GM23338 (cell line): Measurements from ENCODE around the gene MID1.

Source experiments
- EZH2 ChIP-seq: fragments of 200-600 bp; sonication (generic); IDR thresholded peaks from one replicate; pipeline ENCODE4 v1.8.0; 2017; ENCODE audit warnings: antibody characterized with exemption, mild to moderate bottlenecking, low read depth; ENCODE audit not compliant: unreplicated experiment
- JUNB ChIP-seq: IDR thresholded peaks from one replicate; pipeline ENCODE4 v1.6.1; 2016; ENCODE audit warnings: antibody characterized with exemption; ENCODE audit not compliant: unreplicated experiment
- NANOG ChIP-seq: IDR thresholded peaks from 2 replicates; pipeline ENCODE4 v1.6.1; 2016; ENCODE audit warnings: antibody characterized with exemption, borderline replicate concordance
- POLR2AphosphoS5 ChIP-seq: IDR thresholded peaks from 2 replicates; pipeline ENCODE4 v1.6.1; 2016; ENCODE audit warnings: antibody characterized with exemption, low read depth
- ZNF331 ChIP-seq: fragments of 250-450 bp; sonication (Bioruptor Pico); IDR thresholded peaks from 2 replicates; pipeline ENCODE4 v1.5.0; 2020; ENCODE audit warnings: low read depth, mild to moderate bottlenecking, moderate library complexity
- TF ChIP-seq, protein P1 (sequence below): IDR thresholded peaks from 2 replicates; pipeline ENCODE4 v1.6.1; 2016; ENCODE audit warnings: antibody characterized with exemption
- TF ChIP-seq, protein P2 (sequence below), 2 experiments: fragments of 200-600 bp in 1 of 2; sonication (generic) in 1 of 2; conservative IDR thresholded peaks; 2 replicates each; pipeline versions ENCODE4 v1.5.1 to v1.6.1; 2016 to 2017; ENCODE audit warnings: antibody characterized with exemption in 2 of 2, low read depth in 2 of 2, mild to moderate bottlenecking in 2 of 2, moderate library complexity in 1 of 2
- TF ChIP-seq, protein P3 (sequence below): IDR thresholded peaks from one replicate; pipeline ENCODE4 v1.6.1; 2018; ENCODE audit warnings: antibody characterized with exemption; ENCODE audit not compliant: unreplicated experiment

DNA sequence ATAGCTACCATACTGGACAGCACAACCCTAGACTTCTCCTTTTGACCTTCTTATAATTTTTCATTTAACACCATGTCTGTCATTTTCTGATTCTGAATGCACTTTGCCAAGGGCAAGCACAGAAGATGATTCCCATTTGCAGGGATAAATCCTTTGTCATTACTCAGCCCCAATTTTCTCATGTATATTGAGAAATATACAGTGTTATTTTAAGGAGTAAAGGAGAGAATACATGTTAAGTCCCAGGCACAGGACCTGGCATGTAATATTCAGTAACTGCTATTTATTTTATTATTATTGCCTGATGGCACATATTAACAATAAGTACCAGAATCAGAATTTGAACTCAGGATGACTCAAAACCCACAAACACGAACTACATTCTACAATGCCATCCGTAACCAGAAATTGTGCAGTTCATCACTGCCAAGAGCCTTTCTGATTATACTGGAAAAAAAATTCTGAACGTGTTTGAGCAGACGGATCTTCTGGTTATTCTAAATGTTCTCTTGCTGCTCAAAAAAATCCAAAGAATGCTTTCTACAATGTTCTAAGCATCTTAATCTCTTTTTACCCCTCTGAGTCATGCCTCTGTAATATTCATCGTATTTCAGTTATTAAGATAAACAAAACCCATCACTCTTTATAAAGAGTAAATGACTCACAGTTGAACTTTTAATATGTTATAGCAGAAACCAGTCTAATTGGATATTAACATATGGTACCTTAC lies 170.0 kb downstream of the MID1 start:
- no peak for TF ChIP-seq POLR2AphosphoS5
- TF ChIP-seq, protein P1, sequence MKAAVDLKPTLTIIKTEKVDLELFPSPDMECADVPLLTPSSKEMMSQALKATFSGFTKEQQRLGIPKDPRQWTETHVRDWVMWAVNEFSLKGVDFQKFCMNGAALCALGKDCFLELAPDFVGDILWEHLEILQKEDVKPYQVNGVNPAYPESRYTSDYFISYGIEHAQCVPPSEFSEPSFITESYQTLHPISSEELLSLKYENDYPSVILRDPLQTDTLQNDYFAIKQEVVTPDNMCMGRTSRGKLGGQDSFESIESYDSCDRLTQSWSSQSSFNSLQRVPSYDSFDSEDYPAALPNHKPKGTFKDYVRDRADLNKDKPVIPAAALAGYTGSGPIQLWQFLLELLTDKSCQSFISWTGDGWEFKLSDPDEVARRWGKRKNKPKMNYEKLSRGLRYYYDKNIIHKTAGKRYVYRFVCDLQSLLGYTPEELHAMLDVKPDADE: no peak
- TF ChIP-seq, protein P2, sequence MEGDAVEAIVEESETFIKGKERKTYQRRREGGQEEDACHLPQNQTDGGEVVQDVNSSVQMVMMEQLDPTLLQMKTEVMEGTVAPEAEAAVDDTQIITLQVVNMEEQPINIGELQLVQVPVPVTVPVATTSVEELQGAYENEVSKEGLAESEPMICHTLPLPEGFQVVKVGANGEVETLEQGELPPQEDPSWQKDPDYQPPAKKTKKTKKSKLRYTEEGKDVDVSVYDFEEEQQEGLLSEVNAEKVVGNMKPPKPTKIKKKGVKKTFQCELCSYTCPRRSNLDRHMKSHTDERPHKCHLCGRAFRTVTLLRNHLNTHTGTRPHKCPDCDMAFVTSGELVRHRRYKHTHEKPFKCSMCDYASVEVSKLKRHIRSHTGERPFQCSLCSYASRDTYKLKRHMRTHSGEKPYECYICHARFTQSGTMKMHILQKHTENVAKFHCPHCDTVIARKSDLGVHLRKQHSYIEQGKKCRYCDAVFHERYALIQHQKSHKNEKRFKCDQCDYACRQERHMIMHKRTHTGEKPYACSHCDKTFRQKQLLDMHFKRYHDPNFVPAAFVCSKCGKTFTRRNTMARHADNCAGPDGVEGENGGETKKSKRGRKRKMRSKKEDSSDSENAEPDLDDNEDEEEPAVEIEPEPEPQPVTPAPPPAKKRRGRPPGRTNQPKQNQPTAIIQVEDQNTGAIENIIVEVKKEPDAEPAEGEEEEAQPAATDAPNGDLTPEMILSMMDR (conservative IDR thresholded peaks at IDR 0.05; ENCODE audit: low read depth in 2 of 2): no peak
- no peak for TF ChIP-seq EZH2
- no peak for TF ChIP-seq JUNB
- TF ChIP-seq, protein P3, sequence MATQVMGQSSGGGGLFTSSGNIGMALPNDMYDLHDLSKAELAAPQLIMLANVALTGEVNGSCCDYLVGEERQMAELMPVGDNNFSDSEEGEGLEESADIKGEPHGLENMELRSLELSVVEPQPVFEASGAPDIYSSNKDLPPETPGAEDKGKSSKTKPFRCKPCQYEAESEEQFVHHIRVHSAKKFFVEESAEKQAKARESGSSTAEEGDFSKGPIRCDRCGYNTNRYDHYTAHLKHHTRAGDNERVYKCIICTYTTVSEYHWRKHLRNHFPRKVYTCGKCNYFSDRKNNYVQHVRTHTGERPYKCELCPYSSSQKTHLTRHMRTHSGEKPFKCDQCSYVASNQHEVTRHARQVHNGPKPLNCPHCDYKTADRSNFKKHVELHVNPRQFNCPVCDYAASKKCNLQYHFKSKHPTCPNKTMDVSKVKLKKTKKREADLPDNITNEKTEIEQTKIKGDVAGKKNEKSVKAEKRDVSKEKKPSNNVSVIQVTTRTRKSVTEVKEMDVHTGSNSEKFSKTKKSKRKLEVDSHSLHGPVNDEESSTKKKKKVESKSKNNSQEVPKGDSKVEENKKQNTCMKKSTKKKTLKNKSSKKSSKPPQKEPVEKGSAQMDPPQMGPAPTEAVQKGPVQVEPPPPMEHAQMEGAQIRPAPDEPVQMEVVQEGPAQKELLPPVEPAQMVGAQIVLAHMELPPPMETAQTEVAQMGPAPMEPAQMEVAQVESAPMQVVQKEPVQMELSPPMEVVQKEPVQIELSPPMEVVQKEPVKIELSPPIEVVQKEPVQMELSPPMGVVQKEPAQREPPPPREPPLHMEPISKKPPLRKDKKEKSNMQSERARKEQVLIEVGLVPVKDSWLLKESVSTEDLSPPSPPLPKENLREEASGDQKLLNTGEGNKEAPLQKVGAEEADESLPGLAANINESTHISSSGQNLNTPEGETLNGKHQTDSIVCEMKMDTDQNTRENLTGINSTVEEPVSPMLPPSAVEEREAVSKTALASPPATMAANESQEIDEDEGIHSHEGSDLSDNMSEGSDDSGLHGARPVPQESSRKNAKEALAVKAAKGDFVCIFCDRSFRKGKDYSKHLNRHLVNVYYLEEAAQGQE: no peak
- TF ChIP-seq ZNF331 (CRISPR knock-in tag): no peak
- no peak for TF ChIP-seq NANOG
